Fibroblast of villous mesenchyme (primary cell): ENCODE results near the gene GP1BB. TPM values are rescaled to one million over a fixed set of nuclear protein-coding genes. Genes with fewer than 3 reads are reported as not detected.

Experiments
- DNase-seq: peaks from one replicate; pipeline ENCODE4 v3.0.0-alpha.2; 2010; ENCODE audit warnings: low read depth
- H3K4me3 ChIP-seq: 2 replicates; pipeline ENCODE4 v1.5.1; 2011; ENCODE audit warnings: low read depth, mild to moderate bottlenecking, low read length
- total RNA-seq: library from RNA; depleted of rRNA; stranded (reverse); fragments of >200 nt; gene quantifications from 2 replicates; pipeline ENCODE4 v1.2.3, GENCODE V29; 2012
- TF ChIP-seq, protein P1 (sequence below): IDR thresholded peaks from 2 replicates; pipeline ENCODE4 v1.5.1; 2012; ENCODE audit warnings: low read depth, mild to moderate bottlenecking, low read length; ENCODE audit not compliant: insufficient read depth

The GP1BB gene
- total RNA-seq, 1 donor: 0.86 TPM

DNA sequence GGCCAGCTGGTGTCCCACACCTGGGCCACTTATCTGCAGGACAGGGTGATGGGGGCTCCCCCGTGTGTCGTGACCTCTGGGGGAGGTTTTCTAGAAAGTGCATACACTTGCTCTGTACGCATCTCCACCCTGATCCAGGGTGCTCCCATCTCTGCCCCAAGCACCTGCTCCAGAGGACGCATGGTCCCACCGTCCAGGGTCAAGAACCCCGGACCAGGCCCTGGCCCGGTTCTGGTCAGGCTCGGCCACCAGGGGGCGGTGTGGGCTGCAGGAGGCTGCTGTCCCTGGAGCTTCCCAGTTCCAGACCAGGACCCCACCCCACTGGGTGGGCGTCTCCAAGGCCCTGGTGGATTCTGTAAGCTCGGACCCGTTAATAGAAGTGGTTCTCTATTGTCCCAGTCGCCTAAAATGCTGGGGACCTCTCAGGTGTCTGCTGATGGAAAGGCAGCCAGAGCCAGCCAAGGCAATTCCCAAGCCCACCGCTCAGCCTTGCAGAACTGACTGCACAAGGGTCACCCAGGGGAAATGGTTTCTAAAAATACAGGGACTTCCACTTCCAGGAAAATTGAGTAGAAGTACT is 43.7 kb upstream of the GP1BB start:
- DNase-seq: peak; percentile 18
- TF ChIP-seq, protein P1, sequence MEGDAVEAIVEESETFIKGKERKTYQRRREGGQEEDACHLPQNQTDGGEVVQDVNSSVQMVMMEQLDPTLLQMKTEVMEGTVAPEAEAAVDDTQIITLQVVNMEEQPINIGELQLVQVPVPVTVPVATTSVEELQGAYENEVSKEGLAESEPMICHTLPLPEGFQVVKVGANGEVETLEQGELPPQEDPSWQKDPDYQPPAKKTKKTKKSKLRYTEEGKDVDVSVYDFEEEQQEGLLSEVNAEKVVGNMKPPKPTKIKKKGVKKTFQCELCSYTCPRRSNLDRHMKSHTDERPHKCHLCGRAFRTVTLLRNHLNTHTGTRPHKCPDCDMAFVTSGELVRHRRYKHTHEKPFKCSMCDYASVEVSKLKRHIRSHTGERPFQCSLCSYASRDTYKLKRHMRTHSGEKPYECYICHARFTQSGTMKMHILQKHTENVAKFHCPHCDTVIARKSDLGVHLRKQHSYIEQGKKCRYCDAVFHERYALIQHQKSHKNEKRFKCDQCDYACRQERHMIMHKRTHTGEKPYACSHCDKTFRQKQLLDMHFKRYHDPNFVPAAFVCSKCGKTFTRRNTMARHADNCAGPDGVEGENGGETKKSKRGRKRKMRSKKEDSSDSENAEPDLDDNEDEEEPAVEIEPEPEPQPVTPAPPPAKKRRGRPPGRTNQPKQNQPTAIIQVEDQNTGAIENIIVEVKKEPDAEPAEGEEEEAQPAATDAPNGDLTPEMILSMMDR: peak; percentile 86
- no peak overlapping the region for H3K4me3 ChIP-seq

DNA sequence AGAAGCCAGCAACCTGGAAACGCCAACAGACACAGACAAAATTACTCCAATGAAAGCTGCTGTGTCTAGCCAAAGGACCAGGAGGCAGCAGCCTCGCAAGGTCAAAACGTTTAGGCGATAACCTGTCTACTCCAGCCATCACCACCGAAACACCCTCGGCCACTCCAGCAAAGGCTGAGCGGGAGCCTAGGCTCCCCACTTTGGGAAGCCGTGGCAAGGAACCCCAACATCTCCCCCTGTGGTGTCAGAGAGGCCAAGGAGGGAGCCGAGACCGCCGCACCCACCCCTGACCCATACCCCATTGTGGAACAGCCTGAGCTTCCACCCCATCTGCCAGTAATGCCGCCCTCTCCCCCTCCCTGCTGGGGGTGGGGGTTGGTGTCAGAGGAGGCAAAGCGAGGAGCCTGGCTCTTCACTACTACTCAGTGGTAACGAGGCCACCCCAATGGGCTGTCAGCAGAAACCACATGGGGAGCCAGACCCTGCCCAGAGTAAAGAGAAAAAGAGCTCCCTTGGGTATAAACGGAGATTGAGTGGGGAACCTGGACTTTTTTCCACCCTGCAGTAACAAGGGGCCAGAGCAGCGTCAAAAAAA is 43.0 kb upstream of the GP1BB start:
- DNase-seq: no peak
- TF ChIP-seq, protein P1: no peak
- H3K4me3 ChIP-seq: no peak overlapping the region

DNA sequence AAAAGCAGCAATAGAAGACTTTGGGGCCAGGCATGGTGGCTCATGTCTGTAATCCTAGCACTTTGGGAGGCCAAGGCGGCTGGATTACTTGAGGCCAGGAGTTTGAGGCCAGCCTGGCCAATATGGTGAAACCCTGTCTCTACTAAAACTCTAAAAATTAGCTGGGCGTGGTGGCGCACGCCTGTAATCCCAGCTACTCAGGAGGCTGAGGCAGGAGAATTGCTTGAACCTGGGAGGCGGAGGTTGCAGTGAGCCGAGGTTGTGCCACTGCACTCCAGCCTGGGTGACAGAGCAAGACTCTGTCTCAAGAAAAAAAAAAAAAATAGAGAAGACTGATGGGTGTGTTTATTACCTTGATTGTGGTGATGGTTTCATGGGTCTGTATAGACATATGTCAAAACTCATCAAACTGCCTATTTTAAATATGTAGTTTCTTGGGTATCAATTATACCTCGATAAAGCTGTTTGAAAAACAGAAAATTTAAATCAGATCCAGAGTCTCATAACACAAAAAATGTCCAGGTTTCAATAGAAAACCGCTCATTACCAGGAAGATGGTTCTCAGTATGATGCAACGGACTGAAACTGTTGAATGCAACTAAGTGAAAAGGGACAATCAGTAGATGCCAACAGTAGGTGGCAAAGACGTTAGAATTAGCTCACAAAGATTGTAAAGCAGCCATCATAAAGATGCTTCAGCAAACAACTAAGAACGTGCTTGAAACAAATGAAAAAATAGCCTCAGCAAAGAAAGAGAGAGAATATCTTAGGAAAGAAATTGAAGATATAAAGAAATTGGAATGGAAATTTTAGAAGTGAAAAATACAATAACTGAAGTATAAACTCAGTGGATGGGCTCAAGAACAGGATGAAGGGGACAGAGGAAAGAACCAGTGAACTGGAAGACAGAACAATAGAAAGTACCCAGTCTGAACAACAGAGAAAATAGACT is 42.2 kb upstream of the GP1BB start:
- no peak overlapping the region for H3K4me3 ChIP-seq
- no peak for DNase-seq
- TF ChIP-seq, protein P1: no peak

DNA sequence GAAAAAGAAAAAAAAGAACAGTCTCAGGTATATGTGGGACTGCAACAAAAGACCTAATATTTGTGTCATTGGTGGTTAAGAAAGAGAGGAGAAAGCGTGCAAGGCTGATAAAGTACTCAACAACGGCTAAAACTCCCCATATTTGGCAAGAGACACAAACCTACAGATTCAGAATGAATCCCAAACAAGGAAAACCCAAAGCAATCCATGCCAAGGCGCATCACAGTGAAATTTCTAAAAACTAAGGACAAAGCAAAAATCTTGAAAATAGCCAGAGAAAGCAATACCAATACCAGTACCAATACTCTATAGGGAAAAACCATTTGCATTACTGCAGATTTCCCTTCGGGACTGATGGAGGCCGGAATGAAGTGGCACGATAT is 41.5 kb upstream of the GP1BB start:
- no peak for DNase-seq
- TF ChIP-seq, protein P1: no peak

DNA sequence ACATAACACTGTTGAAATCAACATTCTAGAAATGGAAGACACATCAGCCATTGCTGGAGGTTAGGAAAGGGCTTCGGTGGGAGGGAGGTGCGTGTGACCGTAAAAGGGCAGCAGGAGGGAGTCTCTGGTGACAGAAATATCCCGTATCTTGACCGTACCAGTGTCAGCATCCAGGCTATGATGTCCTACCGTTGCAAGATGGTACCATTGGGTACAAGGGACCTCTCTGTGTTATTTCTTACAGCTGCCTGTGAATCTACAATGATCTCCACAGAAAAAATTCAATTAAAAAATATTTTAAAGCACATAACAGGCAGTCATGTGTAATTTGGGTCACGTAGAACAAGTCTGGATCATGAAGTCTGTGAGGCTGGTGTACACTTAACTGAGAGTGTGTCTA is 36.4 kb upstream of the GP1BB start:
- no peak for DNase-seq
- no peak overlapping the region for H3K4me3 ChIP-seq
- TF ChIP-seq, protein P1: no peak

More for the DNA sequence above, 41.5 kb upstream of the GP1BB start:
- no peak overlapping the region for H3K4me3 ChIP-seq

DNA sequence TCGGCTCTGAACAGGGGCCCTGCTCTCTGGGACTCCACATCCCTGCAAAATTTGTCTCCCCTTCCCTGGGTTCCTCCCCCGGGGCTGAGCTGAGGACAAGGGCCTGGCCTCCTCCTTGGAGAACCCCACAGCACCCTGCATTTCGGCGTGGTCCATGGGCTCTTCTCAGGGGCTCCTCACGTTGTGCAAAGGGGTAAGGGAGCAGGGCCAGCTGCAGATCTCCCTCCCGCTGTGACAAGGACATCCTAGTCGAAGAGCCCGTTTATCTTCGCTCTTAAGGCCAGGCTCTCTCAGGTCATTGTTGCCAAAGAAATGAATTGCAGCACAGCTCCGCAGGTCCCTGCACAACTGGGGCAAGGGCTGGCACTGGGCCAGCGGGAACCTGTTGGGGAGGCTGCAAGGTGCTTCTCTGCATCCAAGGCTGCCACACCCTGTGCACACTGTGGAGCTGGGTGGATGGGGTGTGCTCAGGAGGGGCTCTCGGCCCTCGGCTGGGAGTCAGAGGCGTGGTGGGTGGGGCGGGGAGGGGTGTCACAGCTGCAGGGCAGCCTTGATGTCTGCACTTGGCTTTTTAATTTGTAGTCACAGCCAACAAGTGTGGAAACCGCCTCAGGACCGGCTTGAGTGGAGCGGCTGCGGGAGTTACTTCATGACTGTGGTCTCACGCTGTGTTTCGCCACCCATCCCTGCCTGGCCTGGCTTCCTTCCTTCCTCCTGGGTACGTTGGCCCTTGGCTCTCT is 35.6 kb upstream of the GP1BB start:
- TF ChIP-seq, protein P1: no peak
- H3K4me3 ChIP-seq: no peak overlapping the region
- no peak for DNase-seq
